Mammary epithelial cell (primary cell): ENCODE data around the gene TSEN54.

Experiments used
- CTCF ChIP-seq, 2 donors: IDR thresholded peaks in 1 of 2; conservative IDR thresholded peaks in 1 of 2; 2 replicates each; pipeline ENCODE4 v1.5.1; 2011 to 2012; ENCODE audit warnings: inconsistent platforms in 2 of 2, low read length in 2 of 2, mild to moderate bottlenecking in 2 of 2, control low read depth in 1 of 2, low read depth in 1 of 2; ENCODE audit not compliant: insufficient read depth in 1 of 2; ENCODE audit errors: extremely low read depth in 1 of 2
- EZH2 ChIP-seq: IDR thresholded peaks from 2 replicates; pipeline ENCODE4 v1.6.1; 2012; ENCODE audit warnings: low read length, inconsistent platforms, borderline replicate concordance

- TF ChIP-seq CTCF (conservative IDR thresholded peaks at IDR 0.05 in 1 of 2, IDR thresholded peaks at IDR 0.05 in 1 of 2; ENCODE audit: extremely low read depth in 1 of 2, insufficient read depth in 1 of 2, low read depth in 1 of 2, low read length in 2 of 2) (no peak), EZH2 (no peak)
Observed at GRCh38 chr17:75570034-75570676, 53.8 kb downstream of the TSEN54 start.
